ENCODE data around the gene HBD.

HBD gene

GRCh38 chr11:5196067-5196466 lies 38.2 kb downstream of the HBD start:
- no peak for TF ChIP-seq CTCF (IDR thresholded peaks at IDR 0.05)

GRCh38 chr11:5192738-5193137 lies 41.5 kb downstream of the HBD start:
- no peak for TF ChIP-seq CTCF (IDR thresholded peaks at IDR 0.05)

GRCh38 chr11:5188201-5188600 lies 46.1 kb downstream of the HBD start:
- no peak for TF ChIP-seq CTCF (IDR thresholded peaks at IDR 0.05)
